ENCODE data around the gene APMAP.
A peak's percentile ranks its signal among the peaks of the same experiment; 100 is the strongest.
"Not testable (repeated sequence)": the region's sequence is repeated elsewhere in the genome, so short reads cannot be mapped to it uniquely, and the experiment has no call there.

Gene APMAP

DNA sequence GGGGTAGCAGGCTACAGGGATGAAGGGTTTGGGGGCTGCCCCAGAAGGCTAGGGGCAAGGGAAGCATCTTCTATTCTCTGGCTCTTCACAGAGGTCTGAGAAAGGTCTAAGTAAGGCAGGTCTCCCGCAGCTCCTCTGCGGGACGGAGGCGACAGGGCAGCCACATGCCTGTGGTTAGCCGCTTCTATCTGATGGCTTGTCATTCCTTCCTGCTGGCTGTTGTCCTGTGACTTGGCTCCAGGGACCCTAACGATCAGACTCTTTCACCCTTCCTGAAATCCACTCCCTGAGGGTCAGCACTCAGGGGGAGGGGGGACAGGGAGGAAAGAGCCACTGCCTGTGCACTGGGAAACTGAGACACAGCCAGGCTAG, 42.8 kb downstream of the APMAP start:
- Histone ChIP-seq H3K27me3 (no peaks in the 10 kb centered on the region), H3K36me3 (peaks cover 20% of the 10 kb centered on the region), H3K9me3 (no peaks in the 10 kb centered on the region), H3K27ac (peak overlapping the region; percentile 94), H3K4me3 (ENCODE audit: low read depth in 1 of 2, low read length in 1 of 2) (peak overlapping the region; percentile 75 to 84), H3K4me1 (ENCODE audit: control insufficient read depth in 1 of 2, insufficient read depth in 1 of 2, low read depth in 1 of 2, low read length in 1 of 2) (peaks cover 62 to 67% of the 10 kb centered on the region in 2 experiments)
- TF ChIP-seq, protein P1, sequence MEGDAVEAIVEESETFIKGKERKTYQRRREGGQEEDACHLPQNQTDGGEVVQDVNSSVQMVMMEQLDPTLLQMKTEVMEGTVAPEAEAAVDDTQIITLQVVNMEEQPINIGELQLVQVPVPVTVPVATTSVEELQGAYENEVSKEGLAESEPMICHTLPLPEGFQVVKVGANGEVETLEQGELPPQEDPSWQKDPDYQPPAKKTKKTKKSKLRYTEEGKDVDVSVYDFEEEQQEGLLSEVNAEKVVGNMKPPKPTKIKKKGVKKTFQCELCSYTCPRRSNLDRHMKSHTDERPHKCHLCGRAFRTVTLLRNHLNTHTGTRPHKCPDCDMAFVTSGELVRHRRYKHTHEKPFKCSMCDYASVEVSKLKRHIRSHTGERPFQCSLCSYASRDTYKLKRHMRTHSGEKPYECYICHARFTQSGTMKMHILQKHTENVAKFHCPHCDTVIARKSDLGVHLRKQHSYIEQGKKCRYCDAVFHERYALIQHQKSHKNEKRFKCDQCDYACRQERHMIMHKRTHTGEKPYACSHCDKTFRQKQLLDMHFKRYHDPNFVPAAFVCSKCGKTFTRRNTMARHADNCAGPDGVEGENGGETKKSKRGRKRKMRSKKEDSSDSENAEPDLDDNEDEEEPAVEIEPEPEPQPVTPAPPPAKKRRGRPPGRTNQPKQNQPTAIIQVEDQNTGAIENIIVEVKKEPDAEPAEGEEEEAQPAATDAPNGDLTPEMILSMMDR (IDR thresholded peaks at IDR 0.05): no peak

GRCh38 chr20:24948939-24949679, 43.4 kb downstream of the APMAP start, which contains the start of gene CST7:
TSS of gene CST7 (plus strand) at chr20:24949269. CDS start at chr20:24949506, 237 bp downstream.
- H3K36me3 ChIP-seq: peaks cover 17% of the 10 kb centered on the region
- H3K27me3 ChIP-seq: no peaks in the 10 kb centered on the region
- TF ChIP-seq, protein P1 (IDR thresholded peaks at IDR 0.05): peak; percentile 14
- peak within 1 kb of the TSS; percentile 75 to 84 for H3K4me3 ChIP-seq (ENCODE audit: low read depth in 1 of 2, low read length in 1 of 2)
- peak within 1 kb of the TSS; percentile 94 for H3K27ac ChIP-seq
- H3K4me1 ChIP-seq (ENCODE audit: control insufficient read depth in 1 of 2, insufficient read depth in 1 of 2, low read depth in 1 of 2, low read length in 1 of 2): peaks cover 60% of the 10 kb centered on the region in 2 experiments
- H3K9me3 ChIP-seq: no peaks in the 10 kb centered on the region

- not testable (repeated sequence) for H3K27me3 ChIP-seq, H3K9me3 ChIP-seq
- H3K36me3 ChIP-seq: peaks cover 10% of the 10 kb centered on the region
- H3K4me3 ChIP-seq (ENCODE audit: low read depth in 1 of 2, low read length in 1 of 2): peak overlapping the region; percentile 75 to 84
- peaks cover 53 to 54% of the 10 kb centered on the region in 2 experiments for H3K4me1 ChIP-seq (ENCODE audit: control insufficient read depth in 1 of 2, insufficient read depth in 1 of 2, low read depth in 1 of 2, low read length in 1 of 2)
- H3K27ac ChIP-seq: peak overlapping the region; percentile 94
Measured at GRCh38 chr20:24948396-24948938, 44.1 kb downstream of the APMAP start.

GRCh38 chr20:24946376-24946775, 46.2 kb downstream of the APMAP start:
- not testable (repeated sequence) for H3K36me3 ChIP-seq; H3K4me3 ChIP-seq (ENCODE audit: low read depth in 1 of 2, low read length in 1 of 2); H3K27me3 ChIP-seq; H3K9me3 ChIP-seq; H3K27ac ChIP-seq
- H3K4me1 ChIP-seq (ENCODE audit: control insufficient read depth in 1 of 2, insufficient read depth in 1 of 2, low read depth in 1 of 2, low read length in 1 of 2): peaks cover 32 to 33% of the 10 kb centered on the region in 2 experiments

GRCh38 chr20:24943731-24944130, 48.8 kb downstream of the APMAP start:
- H3K4me3 ChIP-seq (ENCODE audit: low read depth in 1 of 2, low read length in 1 of 2): no peak overlapping the region
- no peak overlapping the region for H3K27ac ChIP-seq

DNA sequence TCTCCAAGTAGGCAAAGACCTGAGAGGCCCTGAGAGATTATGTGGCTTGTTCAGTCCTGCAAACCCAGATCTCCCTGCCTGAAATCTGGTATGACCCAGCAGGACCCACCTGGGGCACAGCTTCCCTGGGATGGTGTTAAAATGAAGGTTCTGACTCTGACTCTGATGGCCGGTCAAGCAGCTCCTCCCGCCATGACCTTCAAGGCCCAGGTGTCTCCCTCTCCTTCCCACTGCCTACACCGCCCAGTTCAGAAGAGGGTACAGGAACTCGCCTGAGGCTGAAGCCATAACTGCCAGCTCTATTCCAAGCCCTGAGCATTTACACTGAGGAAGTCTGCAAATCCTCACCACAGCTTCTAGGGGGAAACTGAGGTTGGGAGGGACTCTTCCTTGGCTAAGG, 49.4 kb downstream of the APMAP start:
- no peak overlapping the region for H3K4me3 ChIP-seq (ENCODE audit: low read depth in 1 of 2, low read length in 1 of 2)
- no peak overlapping the region for H3K27ac ChIP-seq
- H3K4me1 ChIP-seq (ENCODE audit: control insufficient read depth in 1 of 2, insufficient read depth in 1 of 2, low read depth in 1 of 2, low read length in 1 of 2): peaks cover 7 to 9% of the 10 kb centered on the region in 2 experiments
- TF ChIP-seq, protein P1 (IDR thresholded peaks at IDR 0.05): no peak
- H3K36me3 ChIP-seq: no peaks in the 10 kb centered on the region
- H3K27me3 ChIP-seq: no peaks in the 10 kb centered on the region
- H3K9me3 ChIP-seq: no peaks in the 10 kb centered on the region

More at GRCh38 chr20:24943731-24944130, 48.8 kb downstream of the APMAP start:
- H3K4me1 ChIP-seq (ENCODE audit: control insufficient read depth in 1 of 2, insufficient read depth in 1 of 2, low read depth in 1 of 2, low read length in 1 of 2): peaks cover 12 to 14% of the 10 kb centered on the region in 2 experiments
- TF ChIP-seq, protein P1 (IDR thresholded peaks at IDR 0.05): no peak
- no peaks in the 10 kb centered on the region for H3K27me3 ChIP-seq
- no peaks in the 10 kb centered on the region for H3K36me3 ChIP-seq
- no peaks in the 10 kb centered on the region for H3K9me3 ChIP-seq

Measured in neutrophil (primary cell).